ENCODE measurements around the gene RARB. TPM values are rescaled to one million over a fixed set of nuclear protein-coding genes. Genes with fewer than 3 reads are reported as not detected.
A peak's percentile ranks its signal among the peaks of the same experiment; 100 is the strongest.

Gene RARB
- total RNA-seq, 1 experiment from 2014 or later: 0.24 TPM

GRCh38 chr3:25448750-25449692, 21.0 kb downstream of the RARB start:
- Histone ChIP-seq H3K4me3 (ENCODE audit: low read depth, low read length, poor library complexity, severe bottlenecking) (no peak overlapping the region), H3K27ac (ENCODE audit: low read depth, low read length, poor library complexity, severe bottlenecking) (no peak overlapping the region), H3K36me3 (ENCODE audit: insufficient read depth, low read length, poor library complexity, severe bottlenecking) (no peaks in the 10 kb centered on the region), H3K4me1 (ENCODE audit: insufficient read depth, low read length, poor library complexity, severe bottlenecking) (peaks cover 26% of the 10 kb centered on the region), H3K27me3 (replicated peaks; ENCODE audit: insufficient read depth, low read depth, low read length, poor library complexity) (no peaks in the 10 kb centered on the region), H3K9me3 (ENCODE audit: low read depth, low read length, poor library complexity, severe bottlenecking) (no peaks in the 10 kb centered on the region)
- peak; percentile 90 for DNase-seq (ENCODE audit: low spot score)
- BruUV-seq (replicated peaks): no TSS peak
- CTCF ChIA-PET: no interaction called here
- POLR2A ChIA-PET (ENCODE audit: low non-redundant PET): no interaction called here
- intact Hi-C loops (cut with micrococcal nuclease; ENCODE audit: unreplicated experiment): no loop called here
- TF ChIP-seq EZH2 (IDR thresholded peaks at IDR 0.05; ENCODE audit: borderline replicate concordance, low read depth, low read length, poor library complexity, severe bottlenecking): no peak
- no peak for TF ChIP-seq CTCF (conservative IDR thresholded peaks at IDR 0.05; ENCODE audit: low read depth, low read length)

- H3K9me3 ChIP-seq (ENCODE audit: low read depth, low read length, poor library complexity, severe bottlenecking): no peaks in the 10 kb centered on the region
- no TSS peak for BruUV-seq (replicated peaks)
- DNase-seq (ENCODE audit: low spot score): no peak
- H3K36me3 ChIP-seq (ENCODE audit: insufficient read depth, low read length, poor library complexity, severe bottlenecking): no peaks in the 10 kb centered on the region
- peaks cover 32% of the 10 kb centered on the region for H3K4me1 ChIP-seq (ENCODE audit: insufficient read depth, low read length, poor library complexity, severe bottlenecking)
- H3K27me3 ChIP-seq (replicated peaks; ENCODE audit: insufficient read depth, low read depth, low read length, poor library complexity): no peaks in the 10 kb centered on the region
- ChIA-PET CTCF (no interaction called here), POLR2A (ENCODE audit: low non-redundant PET) (no interaction called here)
- no peak for TF ChIP-seq EZH2 (IDR thresholded peaks at IDR 0.05; ENCODE audit: borderline replicate concordance, low read depth, low read length, poor library complexity, severe bottlenecking)
- no peak for TF ChIP-seq CTCF (conservative IDR thresholded peaks at IDR 0.05; ENCODE audit: low read depth, low read length)
- no peak overlapping the region for H3K4me3 ChIP-seq (ENCODE audit: low read depth, low read length, poor library complexity, severe bottlenecking)
- intact Hi-C loops (cut with micrococcal nuclease; ENCODE audit: unreplicated experiment): loop anchor here (10.0 kb wide), 1 partner anchor 125 kb away; no protein-coding TSS in a partner anchor
- no peak overlapping the region for H3K27ac ChIP-seq (ENCODE audit: low read depth, low read length, poor library complexity, severe bottlenecking)
These were observed 21.8 kb downstream of the RARB start for GRCh38 chr3:25449857-25450256.

GRCh38 chr3:25452192-25452591, 24.1 kb downstream of the RARB start:
- intact Hi-C loops (cut with micrococcal nuclease; ENCODE audit: unreplicated experiment): loop anchor here (10.0 kb wide), 1 partner anchor 123 kb away; no protein-coding TSS in a partner anchor
- BruUV-seq (replicated peaks): no TSS peak
- TF ChIP-seq CTCF (conservative IDR thresholded peaks at IDR 0.05; ENCODE audit: low read depth, low read length): no peak
- TF ChIP-seq EZH2 (IDR thresholded peaks at IDR 0.05; ENCODE audit: borderline replicate concordance, low read depth, low read length, poor library complexity, severe bottlenecking): no peak
- no peak for DNase-seq (ENCODE audit: low spot score)
- Histone ChIP-seq H3K4me1 (ENCODE audit: insufficient read depth, low read length, poor library complexity, severe bottlenecking) (peaks cover 51% of the 10 kb centered on the region), H3K4me3 (ENCODE audit: low read depth, low read length, poor library complexity, severe bottlenecking) (no peak overlapping the region), H3K27me3 (replicated peaks; ENCODE audit: insufficient read depth, low read depth, low read length, poor library complexity) (no peaks in the 10 kb centered on the region), H3K27ac (ENCODE audit: low read depth, low read length, poor library complexity, severe bottlenecking) (no peak overlapping the region), H3K36me3 (ENCODE audit: insufficient read depth, low read length, poor library complexity, severe bottlenecking) (no peaks in the 10 kb centered on the region), H3K9me3 (ENCODE audit: low read depth, low read length, poor library complexity, severe bottlenecking) (no peaks in the 10 kb centered on the region)
- ChIA-PET CTCF (no interaction called here), POLR2A (ENCODE audit: low non-redundant PET) (no interaction called here)
